HEK293T (cell line): ENCODE results near the gene RASD2.
"Not testable (repeated sequence)": the region's sequence is repeated elsewhere in the genome, so short reads cannot be mapped to it uniquely, and the experiment has no call there.

ENCODE experiments used
- ELF4 ChIP-seq: fragments of 450-650 bp; IDR thresholded peaks from 2 replicates; pipeline ENCODE4 v1.6.1; 2017; ENCODE audit warnings: antibody characterized with exemption
- FOXK2 ChIP-seq: fragments of 450-650 bp; IDR thresholded peaks from 2 replicates; pipeline ENCODE4 v1.6.1; 2016; ENCODE audit warnings: mild to moderate bottlenecking
- LEF1 ChIP-seq: fragments of 450-650 bp; IDR thresholded peaks from 2 replicates; pipeline ENCODE4 v1.6.1; 2017; ENCODE audit warnings: mild to moderate bottlenecking, borderline replicate concordance
- NFRKB ChIP-seq: fragments of 450-650 bp; IDR thresholded peaks from 2 replicates; pipeline ENCODE4 v1.6.1; 2016; ENCODE audit warnings: mild to moderate bottlenecking, moderate library complexity
- PKNOX1 ChIP-seq: fragments of 450-650 bp; IDR thresholded peaks from 2 replicates; pipeline ENCODE4 v1.6.1; 2016
- TARDBP ChIP-seq: fragments of 450-650 bp; IDR thresholded peaks from 2 replicates; pipeline ENCODE4 v1.6.1; 2016
- ZNF384 ChIP-seq: fragments of 450-650 bp; IDR thresholded peaks from 2 replicates; pipeline ENCODE4 v1.6.1; 2016

GRCh38 chr22:35495711-35496110 is 44.9 kb upstream of the RASD2 start:
- TF ChIP-seq FOXK2, NFRKB, ELF4, PKNOX1, ZNF384, LEF1, TARDBP: not testable (repeated sequence)
